Prostate gland (tissue), 2 donors: Measurements from ENCODE around the gene RRN3.

ENCODE experiments used
- CTCF ChIP-seq, 4 experiments: fragments of 200-600 bp in 2 of 4; fragments of 450-650 bp in 2 of 4; sonication (generic) in 2 of 4; IDR thresholded peaks; 1 replicate in 3 of 4; 2 replicates in 1 of 4; pipeline ENCODE4 v1.5.1; 2016 to 2019; ENCODE audit warnings: antibody characterized with exemption in 4 of 4, mild to moderate bottlenecking in 2 of 4, moderate library complexity in 2 of 4
- POLR2A ChIP-seq: fragments of 450-650 bp; IDR thresholded peaks from one replicate; pipeline ENCODE4 v1.6.1; 2016; ENCODE audit warnings: antibody characterized with exemption, mild to moderate bottlenecking
- POLR2AphosphoS5 ChIP-seq: sonication (generic); formaldehyde crosslinking; IDR thresholded peaks from one replicate; pipeline ENCODE4 v1.6.1; 2017; ENCODE audit warnings: antibody characterized with exemption

- TF ChIP-seq CTCF (IDR thresholded peaks at IDR 0.05), result no peak
- no peak for TF ChIP-seq POLR2AphosphoS5
- TF ChIP-seq POLR2A, result no peak
These were observed 41.2 kb downstream of the RRN3 start for GRCh38 chr16:15052747-15053476.
